Keratinocyte (primary cell): ENCODE data around the gene PCDHGC5. TPM values are rescaled to one million over a fixed set of nuclear protein-coding genes. Genes with fewer than 3 reads are reported as not detected.

Experiments
- DNase-seq: peaks from one replicate; pipeline ENCODE4 v3.0.0-alpha.2; 2011; ENCODE audit warnings: low read depth, missing footprints, low spot score
- FAIRE-seq: peaks from 2 replicates; lab custom pipeline; 2011; peaks lifted over from hg19 to GRCh38; lab: Jason Lieb, UNC
- H2AFZ ChIP-seq: 2 replicates; pipeline ENCODE4 v1.6.0; 2012; ENCODE audit warnings: low read length, control low read depth, inconsistent platforms; ENCODE audit not compliant: control insufficient read depth
- H3K27ac ChIP-seq: 2 replicates; pipeline ENCODE4 v1.5.1; 2011; ENCODE audit warnings: low read length; ENCODE audit not compliant: control insufficient read depth, insufficient read depth
- H3K27me3 ChIP-seq: 3 replicates; pipeline ENCODE4 v1.6.0; 2011; ENCODE audit warnings: low read length; ENCODE audit not compliant: control insufficient read depth, insufficient read depth; ENCODE audit errors: extremely low read depth
- H3K36me3 ChIP-seq, 2 experiments: 2 replicates in 1 of 2; 3 replicates in 1 of 2; pipeline ENCODE4 v1.5.1; 2011; ENCODE audit warnings: low read length in 2 of 2, mild to moderate bottlenecking in 1 of 2; ENCODE audit not compliant: control insufficient read depth in 2 of 2, insufficient read depth in 2 of 2; ENCODE audit errors: extremely low read depth in 1 of 2
- H3K4me1 ChIP-seq: 3 replicates; pipeline ENCODE4 v1.5.1; 2011; ENCODE audit warnings: low read length; ENCODE audit not compliant: control insufficient read depth, insufficient read depth; ENCODE audit errors: extremely low read depth
- H3K4me2 ChIP-seq: 3 replicates; pipeline ENCODE4 v1.6.0; 2011; ENCODE audit warnings: low read depth, low read length; ENCODE audit not compliant: control insufficient read depth, insufficient read depth; ENCODE audit errors: extremely low read depth
- H3K4me3 ChIP-seq, 3 experiments: fragments of 200-600 bp in 1 of 3; sonication (generic) in 1 of 3; 2 replicates in 2 of 3; 3 replicates in 1 of 3; pipeline ENCODE4 v1.5.1; 2011 to 2016; ENCODE audit warnings: low read length in 3 of 3, mild to moderate bottlenecking in 3 of 3, control low read depth in 2 of 3, inconsistent platforms in 1 of 3, low read depth in 1 of 3, mixed read lengths in 1 of 3, mixed run types in 1 of 3, moderate library complexity in 1 of 3; ENCODE audit not compliant: control insufficient read depth in 2 of 3, insufficient read depth in 2 of 3; ENCODE audit errors: extremely low read depth in 1 of 3
- H3K79me2 ChIP-seq: 2 replicates; pipeline ENCODE4 v1.6.0; 2012; ENCODE audit warnings: low read length; ENCODE audit not compliant: control insufficient read depth, insufficient read depth
- H3K9ac ChIP-seq: 3 replicates; pipeline ENCODE4 v1.6.0; 2011; ENCODE audit warnings: low read length; ENCODE audit not compliant: control insufficient read depth, insufficient read depth; ENCODE audit errors: extremely low read depth
- H3K9me1 ChIP-seq: 3 replicates; pipeline ENCODE4 v1.6.0; 2011; ENCODE audit warnings: low read length; ENCODE audit not compliant: control insufficient read depth, insufficient read depth; ENCODE audit errors: extremely low read depth
- H3K9me3 ChIP-seq: 2 replicates; pipeline ENCODE4 v1.5.1; 2012; ENCODE audit warnings: low read depth, low read length; ENCODE audit not compliant: control insufficient read depth
- H4K20me1 ChIP-seq: 3 replicates; pipeline ENCODE4 v1.6.0; 2011; ENCODE audit warnings: low read length; ENCODE audit not compliant: control insufficient read depth, insufficient read depth; ENCODE audit errors: extremely low read depth
- EZH2 ChIP-seq: IDR thresholded peaks from one replicate; pipeline ENCODE4 v1.6.1; 2012; ENCODE audit warnings: inconsistent platforms, mild to moderate bottlenecking, low read length, moderate library complexity
- dilution Hi-C: fragments of 300-500 bp; cut with MboI; formaldehyde crosslinking; loops from one replicate; pipeline ENCODE4 v1.7.0; 2020; ENCODE audit warnings: low sequenced_read_pairs; ENCODE audit not compliant: extremely low pct_ligation_motif_present
- polyA plus RNA-seq, 5 experiments: library from polyadenylated mRNA; depleted of rRNA in 3 of 5; stranded (reverse) in 3 of 5; stranded (forward) in 1 of 5; unstranded in 1 of 5; fragments of >200 nt; gene quantifications; 1 replicate in 1 of 5; 2 replicates in 3 of 5; 3 replicates in 1 of 5; pipeline versions ENCODE4 v1.2.1 to v1.2.3, GENCODE V29; 2011 to 2012; ENCODE audit warnings: missing spikeins in 2 of 5, low read depth in 1 of 5, low replicate concordance in 1 of 5
- TF ChIP-seq, protein P1 (sequence below), 3 experiments: IDR thresholded peaks in 1 of 3; conservative IDR thresholded peaks in 1 of 3; optimal IDR thresholded peaks in 1 of 3; 2 replicates in 2 of 3; 3 replicates in 1 of 3; pipeline versions ENCODE3 to v1.5.1; 2011; ENCODE audit warnings: low read length in 3 of 3, mild to moderate bottlenecking in 3 of 3, moderate library complexity in 2 of 3, control low read depth in 1 of 3, inconsistent platforms in 1 of 3; ENCODE audit not compliant: insufficient read depth in 2 of 3; ENCODE audit errors: extremely low read depth in 1 of 3

The PCDHGC5 gene
- polyA plus RNA-seq, 1 donor (not counting 4 experiments of a cell fraction or from before 2014, with no cell fraction given) = 0.77 TPM

DNA sequence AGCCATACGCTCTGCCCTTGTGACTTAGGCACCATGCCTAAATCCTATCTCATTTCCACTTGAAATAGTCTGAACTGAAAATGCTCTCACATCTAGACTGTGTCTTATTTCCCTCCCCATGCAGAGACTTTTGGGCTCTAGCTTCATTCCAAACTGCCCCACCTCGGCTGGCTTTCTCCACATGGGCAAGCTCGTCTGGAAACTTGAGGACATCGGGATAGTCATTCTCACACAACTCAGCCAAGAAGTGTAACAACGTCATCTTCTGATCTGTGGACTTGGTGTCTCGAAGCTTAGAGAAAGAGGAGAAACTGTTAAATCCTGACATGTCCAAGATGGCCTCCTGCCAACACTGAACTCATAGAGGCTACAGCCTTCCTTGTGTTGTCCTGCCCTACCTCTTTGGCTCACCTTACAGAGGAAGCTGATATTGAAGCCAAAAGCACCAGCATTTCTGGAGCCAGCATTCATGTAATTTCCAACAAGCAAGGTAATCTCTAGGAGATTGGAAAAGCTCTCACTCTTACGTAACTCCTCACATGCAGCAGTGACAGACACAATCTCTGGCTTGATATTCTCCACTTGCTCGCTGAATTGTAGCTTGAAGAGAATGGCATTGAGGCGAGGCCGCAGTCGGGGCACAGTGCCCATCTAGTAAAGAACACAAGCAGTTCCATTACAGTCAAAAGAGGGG, 39.6 kb downstream of the PCDHGC5 start:
- Histone ChIP-seq H3K27ac (peak overlapping the region; percentile 37), H3K27me3 (no peaks in the 10 kb centered on the region), H3K9me3 (no peaks in the 10 kb centered on the region), H4K20me1 (no peaks in the 10 kb centered on the region), H3K4me1 (peaks cover 19% of the 10 kb centered on the region), H2AFZ (no peak overlapping the region), H3K9ac (no peak overlapping the region), H3K9me1 (no peaks in the 10 kb centered on the region), H3K36me3 (peaks cover 16 to 48% of the 10 kb centered on the region in 2 experiments), H3K4me2 (no peak overlapping the region), H3K4me3 (no peak overlapping the region), H3K79me2 (no peaks in the 10 kb centered on the region)
- no peak for DNase-seq
- FAIRE-seq = peak; percentile 32
- dilution Hi-C loops = no loop called here
- TF ChIP-seq EZH2 = no peak
- TF ChIP-seq, protein P1, sequence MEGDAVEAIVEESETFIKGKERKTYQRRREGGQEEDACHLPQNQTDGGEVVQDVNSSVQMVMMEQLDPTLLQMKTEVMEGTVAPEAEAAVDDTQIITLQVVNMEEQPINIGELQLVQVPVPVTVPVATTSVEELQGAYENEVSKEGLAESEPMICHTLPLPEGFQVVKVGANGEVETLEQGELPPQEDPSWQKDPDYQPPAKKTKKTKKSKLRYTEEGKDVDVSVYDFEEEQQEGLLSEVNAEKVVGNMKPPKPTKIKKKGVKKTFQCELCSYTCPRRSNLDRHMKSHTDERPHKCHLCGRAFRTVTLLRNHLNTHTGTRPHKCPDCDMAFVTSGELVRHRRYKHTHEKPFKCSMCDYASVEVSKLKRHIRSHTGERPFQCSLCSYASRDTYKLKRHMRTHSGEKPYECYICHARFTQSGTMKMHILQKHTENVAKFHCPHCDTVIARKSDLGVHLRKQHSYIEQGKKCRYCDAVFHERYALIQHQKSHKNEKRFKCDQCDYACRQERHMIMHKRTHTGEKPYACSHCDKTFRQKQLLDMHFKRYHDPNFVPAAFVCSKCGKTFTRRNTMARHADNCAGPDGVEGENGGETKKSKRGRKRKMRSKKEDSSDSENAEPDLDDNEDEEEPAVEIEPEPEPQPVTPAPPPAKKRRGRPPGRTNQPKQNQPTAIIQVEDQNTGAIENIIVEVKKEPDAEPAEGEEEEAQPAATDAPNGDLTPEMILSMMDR (optimal IDR thresholded peaks at IDR 0.05 in 1 of 3, IDR thresholded peaks at IDR 0.05 in 1 of 3, conservative IDR thresholded peaks at IDR 0.05 in 1 of 3; ENCODE audit: extremely low read depth in 1 of 3, insufficient read depth in 2 of 3, low read length in 3 of 3) = no peak

DNA sequence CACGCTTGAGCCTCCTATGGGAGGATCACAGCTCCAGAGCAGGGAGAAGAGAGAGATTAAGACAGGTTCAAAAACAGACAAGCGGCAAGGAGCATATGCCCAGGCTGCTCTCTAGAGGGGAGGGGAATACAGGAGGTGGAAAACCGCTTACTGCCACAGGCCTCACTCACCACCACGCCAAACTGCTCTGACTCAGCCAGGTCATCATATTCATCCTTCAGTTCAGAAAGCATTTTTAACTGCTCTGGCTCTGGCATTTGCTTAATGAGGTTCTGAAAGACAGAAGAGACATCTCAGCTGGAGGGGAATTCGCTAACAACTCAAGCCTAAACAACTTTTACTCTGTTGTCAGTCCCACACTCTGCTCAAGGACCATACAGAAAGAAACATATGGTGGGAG, 40.1 kb downstream of the PCDHGC5 start:
- Histone ChIP-seq H4K20me1 (no peaks in the 10 kb centered on the region), H3K4me2 (no peak overlapping the region), H3K4me3 (no peak overlapping the region), H3K9me3 (no peaks in the 10 kb centered on the region), H3K27me3 (no peaks in the 10 kb centered on the region), H3K36me3 (peaks cover 18 to 45% of the 10 kb centered on the region in 2 experiments), H3K79me2 (no peaks in the 10 kb centered on the region), H2AFZ (no peak overlapping the region), H3K9me1 (no peaks in the 10 kb centered on the region), H3K9ac (peak overlapping the region; percentile 39), H3K27ac (peak overlapping the region; percentile 37), H3K4me1 (peaks cover 19% of the 10 kb centered on the region)
- DNase-seq (no peak), FAIRE-seq (peak; percentile 55)
- TF ChIP-seq EZH2 = no peak
- TF ChIP-seq, protein P1 (optimal IDR thresholded peaks at IDR 0.05 in 1 of 3, IDR thresholded peaks at IDR 0.05 in 1 of 3, conservative IDR thresholded peaks at IDR 0.05 in 1 of 3; ENCODE audit: extremely low read depth in 1 of 3, insufficient read depth in 2 of 3, low read length in 3 of 3) = no peak
- dilution Hi-C loops = no loop called here
